Esophagus muscularis mucosa (tissue), 4 donors: ENCODE results near the gene LTBP1. TPM values are rescaled to one million over a fixed set of nuclear protein-coding genes. Genes with fewer than 3 reads are reported as not detected.

Source experiments
- DNase-seq: peaks from one replicate; pipeline ENCODE4 v3.0.0-alpha.2; 2017; ENCODE audit errors: extremely low spot score
- H3K27ac ChIP-seq, 4 donors: fragments of 200-600 bp; sonication (generic); replicated peaks in 1 of 4; 1 replicate in 3 of 4; 2 replicates in 1 of 4; pipeline ENCODE4 v1.5.1; 2016 to 2019; ENCODE audit warnings: mild to moderate bottlenecking in 1 of 4
- H3K27me3 ChIP-seq, 4 donors: fragments of 200-600 bp; sonication (generic); one replicate each; pipeline versions ENCODE4 v1.5.1 to v1.6.0; 2016 to 2019
- H3K36me3 ChIP-seq, 4 donors: fragments of 200-600 bp; sonication (generic); one replicate each; pipeline ENCODE4 v1.5.1; 2016 to 2019
- H3K4me1 ChIP-seq, 4 donors: fragments of 200-600 bp; sonication (generic); one replicate each; pipeline ENCODE4 v1.5.1; 2016 to 2019
- H3K4me3 ChIP-seq, 4 donors: fragments of 200-600 bp; sonication (generic); 1 replicate in 2 of 4; 2 replicates in 2 of 4; pipeline ENCODE4 v1.5.1; 2016 to 2019; ENCODE audit warnings: mild to moderate bottlenecking in 4 of 4, moderate library complexity in 1 of 4
- H3K9me3 ChIP-seq, 4 donors: fragments of 200-600 bp; sonication (generic); 1 replicate in 3 of 4; 2 replicates in 1 of 4; pipeline ENCODE4 v1.5.1; 2016 to 2019
- EP300 ChIP-seq: sonication (generic); formaldehyde crosslinking; IDR thresholded peaks from one replicate; pipeline ENCODE4 v1.6.1; 2017; ENCODE audit warnings: antibody characterized with exemption
- POLR2A ChIP-seq: fragments of 450-650 bp; IDR thresholded peaks from one replicate; pipeline ENCODE4 v1.6.1; 2017; ENCODE audit warnings: antibody characterized with exemption, moderate library complexity, mild to moderate bottlenecking, low read depth
- POLR2AphosphoS5 ChIP-seq, 2 donors: sonication (generic); formaldehyde crosslinking; IDR thresholded peaks; one replicate each; pipeline ENCODE4 v1.6.1; 2017; ENCODE audit warnings: antibody characterized with exemption in 2 of 2
- WGBS: methylation state at CpG from one replicate; pipeline ENCODE4 v1.1.5; 2018; 5-methylcytosine and 5-hydroxymethylcytosine counted together
- intact Hi-C: fragments of 100-400 bp; cut with DNase I; formaldehyde crosslinking; loops from one replicate; pipeline ENCODE4 v1.15.1; 2023
- total RNA-seq, 4 donors: library from RNA; depleted of rRNA; stranded (reverse); fragments of >200 nt; gene quantifications; one replicate each; pipeline versions ENCODE4 v1.1.0 to v1.2.1, GENCODE V29; 2016
- TF ChIP-seq, protein P1 (sequence below), 3 experiments: fragments of 200-600 bp in 2 of 3; fragments of 450-650 bp in 1 of 3; sonication (generic) in 2 of 3; IDR thresholded peaks; one replicate each; pipeline ENCODE4 v1.5.1; 2017 to 2019; ENCODE audit warnings: antibody characterized with exemption in 3 of 3, mild to moderate bottlenecking in 2 of 3, moderate library complexity in 1 of 3

LTBP1 gene
- total RNA-seq, 4 donors from 2014 or later: 254 to 465 (median 368) TPM

DNA sequence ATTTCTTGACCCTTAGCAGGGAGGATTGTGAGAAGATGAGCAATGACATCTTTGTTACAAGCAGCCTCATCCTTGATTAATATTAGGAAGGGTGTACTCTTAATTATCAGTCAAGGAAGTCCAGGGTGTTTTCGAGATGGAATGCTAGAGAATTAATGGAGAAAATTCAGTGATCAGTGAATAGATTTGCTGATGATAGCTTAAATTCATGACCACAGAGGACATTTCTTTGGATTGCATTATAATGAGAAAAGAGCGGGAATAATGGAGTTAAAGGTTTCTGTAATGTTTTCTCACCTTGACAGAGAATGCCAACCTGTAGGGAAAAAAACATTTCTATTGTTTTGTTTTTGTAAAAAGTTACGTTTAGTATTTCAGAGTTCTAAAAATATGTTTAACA, 249.9 kb downstream of the LTBP1 start:
- TF ChIP-seq POLR2A (no peak), POLR2AphosphoS5 (IDR thresholded peaks at IDR 0.05) (no peak), EP300 (no peak)
- TF ChIP-seq, protein P1, sequence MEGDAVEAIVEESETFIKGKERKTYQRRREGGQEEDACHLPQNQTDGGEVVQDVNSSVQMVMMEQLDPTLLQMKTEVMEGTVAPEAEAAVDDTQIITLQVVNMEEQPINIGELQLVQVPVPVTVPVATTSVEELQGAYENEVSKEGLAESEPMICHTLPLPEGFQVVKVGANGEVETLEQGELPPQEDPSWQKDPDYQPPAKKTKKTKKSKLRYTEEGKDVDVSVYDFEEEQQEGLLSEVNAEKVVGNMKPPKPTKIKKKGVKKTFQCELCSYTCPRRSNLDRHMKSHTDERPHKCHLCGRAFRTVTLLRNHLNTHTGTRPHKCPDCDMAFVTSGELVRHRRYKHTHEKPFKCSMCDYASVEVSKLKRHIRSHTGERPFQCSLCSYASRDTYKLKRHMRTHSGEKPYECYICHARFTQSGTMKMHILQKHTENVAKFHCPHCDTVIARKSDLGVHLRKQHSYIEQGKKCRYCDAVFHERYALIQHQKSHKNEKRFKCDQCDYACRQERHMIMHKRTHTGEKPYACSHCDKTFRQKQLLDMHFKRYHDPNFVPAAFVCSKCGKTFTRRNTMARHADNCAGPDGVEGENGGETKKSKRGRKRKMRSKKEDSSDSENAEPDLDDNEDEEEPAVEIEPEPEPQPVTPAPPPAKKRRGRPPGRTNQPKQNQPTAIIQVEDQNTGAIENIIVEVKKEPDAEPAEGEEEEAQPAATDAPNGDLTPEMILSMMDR (IDR thresholded peaks at IDR 0.05): no peak
- Histone ChIP-seq H3K4me3 (no peak overlapping the region), H3K27me3 (no peaks in the 10 kb centered on the region), H3K27ac (no peak overlapping the region), H3K36me3 (peaks cover 3 to 31% (median 12%) of the 10 kb centered on the region in 4 donors), H3K4me1 (peaks cover 0 to 8% (median 5%) of the 10 kb centered on the region in 4 donors), H3K9me3 (no peaks in the 10 kb centered on the region)
- no peak for DNase-seq
- intact Hi-C loops: no loop called here
- WGBS: 83% methylated on average over 3 of the region's 3 CpGs

DNA sequence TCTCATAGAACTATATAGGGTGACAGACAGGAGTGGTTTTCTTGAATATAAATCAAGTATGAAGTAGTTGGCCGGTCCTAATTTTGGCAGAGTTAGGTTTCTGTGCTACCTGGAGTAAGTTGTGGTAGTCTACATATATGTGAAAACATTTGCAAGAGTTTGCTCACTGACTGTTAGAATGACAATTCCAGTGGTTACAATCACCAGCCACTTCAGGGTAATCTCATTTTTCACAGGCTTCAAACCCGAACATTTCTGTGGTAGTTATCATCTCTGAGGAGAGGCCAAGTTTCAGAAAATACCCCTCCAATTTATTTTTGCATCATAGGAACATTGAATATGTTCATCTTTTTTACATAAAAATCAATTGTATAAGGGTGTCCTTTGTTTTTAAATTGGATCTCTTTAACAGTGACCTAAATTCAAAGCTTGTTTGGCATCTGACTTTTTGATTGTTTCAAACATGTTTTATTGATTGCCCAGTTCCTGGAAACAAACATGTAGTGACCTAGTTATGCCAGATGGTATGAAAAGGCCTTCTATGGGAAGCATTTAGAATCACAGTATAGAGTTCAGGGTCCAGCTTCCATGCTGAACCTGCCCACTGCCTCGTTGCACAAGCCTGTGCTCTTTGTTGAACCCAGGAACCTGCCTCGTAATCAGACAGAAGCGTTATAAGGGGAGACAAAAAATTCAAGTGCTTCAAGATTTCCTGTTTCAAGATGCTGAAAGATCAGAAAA, 250.6 kb downstream of the LTBP1 start:
- 85% methylated on average over 5 of the region's 5 CpGs for WGBS

DNA sequence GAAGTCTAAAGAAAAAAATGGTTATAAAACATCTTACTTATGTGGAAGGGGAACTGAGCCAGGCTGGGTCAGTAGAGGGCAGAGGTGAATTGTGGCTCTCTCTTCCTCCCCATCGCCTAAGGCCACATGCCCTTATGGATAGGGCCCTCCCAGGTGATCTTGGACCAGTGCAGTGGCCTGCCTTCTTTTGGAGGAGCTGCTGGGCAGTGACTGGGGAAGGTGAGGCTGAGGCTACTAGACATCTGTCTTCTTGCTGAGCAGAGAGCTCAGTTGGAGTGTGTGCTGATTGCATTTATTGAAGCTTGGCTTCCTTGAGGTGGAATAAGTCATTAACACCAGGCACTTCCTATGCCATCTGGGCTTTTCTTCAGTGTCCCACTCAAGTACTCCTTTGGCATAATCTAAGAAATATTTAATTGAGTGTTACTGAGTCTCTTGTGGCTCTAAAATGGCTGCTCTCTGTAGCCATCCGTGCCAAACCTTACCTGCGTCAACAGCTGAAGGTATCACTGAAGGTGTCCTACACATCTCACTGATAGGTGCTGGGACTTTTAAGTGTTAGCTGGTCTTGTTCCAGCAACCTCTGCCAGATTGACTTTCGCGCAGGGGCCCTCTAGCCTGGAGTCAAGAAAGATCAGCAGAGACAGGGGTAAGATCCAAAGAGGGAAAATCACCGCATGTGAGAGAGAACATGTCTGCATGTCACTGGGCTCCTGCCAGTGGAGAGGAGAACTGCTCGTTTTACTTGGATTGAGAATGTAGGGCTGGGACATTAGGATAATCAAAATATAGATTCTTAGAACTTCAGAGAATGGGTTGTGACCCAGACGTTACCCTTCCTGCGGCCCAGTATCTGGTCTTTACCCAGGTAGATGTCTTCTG, 256.1 kb downstream of the LTBP1 start:
- no peak for TF ChIP-seq POLR2AphosphoS5 (IDR thresholded peaks at IDR 0.05)
- TF ChIP-seq, protein P1 (IDR thresholded peaks at IDR 0.05): no peak
- no peak for TF ChIP-seq EP300
- no peak for TF ChIP-seq POLR2A
- WGBS: 89% methylated on average over 9 of the region's 9 CpGs
- no peak for DNase-seq
- Histone ChIP-seq H3K27ac (peak overlapping the region; percentile 2 to 55 (median 28)), H3K36me3 (no peaks in the 10 kb centered on the region), H3K4me3 (no peak overlapping the region), H3K4me1 (peaks cover 5 to 42% (median 31%) of the 10 kb centered on the region in 4 donors), H3K9me3 (no peaks in the 10 kb centered on the region), H3K27me3 (no peaks in the 10 kb centered on the region)
- intact Hi-C loops: no loop called here

More for the DNA sequence above, 250.6 kb downstream of the LTBP1 start:
- TF ChIP-seq POLR2A (no peak), EP300 (no peak), POLR2AphosphoS5 (IDR thresholded peaks at IDR 0.05) (no peak)
- TF ChIP-seq, protein P1 (IDR thresholded peaks at IDR 0.05): no peak
- H3K36me3 ChIP-seq: peaks cover 3 to 31% (median 12%) of the 10 kb centered on the region in 4 donors
- no peak overlapping the region for H3K27ac ChIP-seq
- H3K4me1 ChIP-seq: peaks cover 2 to 13% (median 10%) of the 10 kb centered on the region in 4 donors
- no peaks in the 10 kb centered on the region for H3K27me3 ChIP-seq
- no peak overlapping the region for H3K4me3 ChIP-seq
- H3K9me3 ChIP-seq: no peaks in the 10 kb centered on the region
- intact Hi-C loops: no loop called here
- DNase-seq: peak; percentile 64

DNA sequence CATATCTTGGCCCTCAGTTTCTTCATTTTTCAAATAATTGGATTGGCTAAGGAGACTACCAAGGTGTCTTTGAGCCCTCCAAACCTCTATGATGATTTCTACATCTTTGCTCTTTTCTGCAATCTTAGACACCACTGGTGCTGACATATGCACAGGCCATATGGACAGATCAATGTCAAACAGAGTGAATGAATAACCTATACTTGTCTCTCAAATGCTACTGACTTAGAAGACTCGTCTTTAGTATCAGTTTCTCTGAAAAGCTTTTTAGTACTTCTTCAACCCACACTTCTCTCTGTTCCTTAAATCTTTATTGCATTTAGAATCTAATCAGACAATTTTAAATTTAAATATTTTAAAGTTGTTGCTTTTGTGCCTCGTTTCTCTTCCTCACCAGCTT, 258.2 kb downstream of the LTBP1 start:
- no peak for TF ChIP-seq POLR2AphosphoS5 (IDR thresholded peaks at IDR 0.05)
- TF ChIP-seq, protein P1 (IDR thresholded peaks at IDR 0.05): no peak
- no peak for TF ChIP-seq EP300
- TF ChIP-seq POLR2A: no peak
- Histone ChIP-seq H3K9me3 (no peaks in the 10 kb centered on the region), H3K4me1 (peaks cover 5 to 54% (median 40%) of the 10 kb centered on the region in 4 donors), H3K4me3 (no peak overlapping the region), H3K27me3 (no peaks in the 10 kb centered on the region), H3K27ac (no peak overlapping the region), H3K36me3 (no peaks in the 10 kb centered on the region)
- intact Hi-C loops: no loop called here
- WGBS: 95% methylated on average over 2 of the region's 2 CpGs
- DNase-seq: no peak
